AG09319 (cell line): ENCODE data around the gene ATP9A.

ENCODE experiments used
- DNase-seq: peaks from one replicate; pipeline ENCODE4 v3.0.0-alpha.2; 2010; ENCODE audit warnings: low read depth; ENCODE audit errors: extremely low read depth
- CTCF ChIP-seq: IDR thresholded peaks from 2 replicates; pipeline ENCODE4 v1.5.1; 2011; ENCODE audit warnings: low read depth, mild to moderate bottlenecking, inconsistent platforms, low read length, moderate library complexity

Gene ATP9A

GRCh38 chr20:51612896-51613295 is 155.3 kb downstream of the ATP9A start:
- no peak for TF ChIP-seq CTCF

GRCh38 chr20:51611625-51611890 is 156.6 kb downstream of the ATP9A start:
- DNase-seq, result no peak
- TF ChIP-seq CTCF, result no peak

More at GRCh38 chr20:51612896-51613295, 155.3 kb downstream of the ATP9A start:
- DNase-seq, result no peak

- TF ChIP-seq CTCF, result no peak
- no peak for DNase-seq
Observed at GRCh38 chr20:51610761-51611624, 157.2 kb downstream of the ATP9A start.

GRCh38 chr20:51610111-51610510 is 158.1 kb downstream of the ATP9A start:
- no peak for TF ChIP-seq CTCF
- no peak for DNase-seq

- no peak for TF ChIP-seq CTCF
- DNase-seq, result no peak
Observed at GRCh38 chr20:51609251-51609650, 158.9 kb downstream of the ATP9A start.

GRCh38 chr20:51608061-51608460 is 160.1 kb downstream of the ATP9A start:
- DNase-seq, result no peak
- TF ChIP-seq CTCF, result no peak

GRCh38 chr20:51607170-51607569 is 161.0 kb downstream of the ATP9A start:
- no peak for DNase-seq
- TF ChIP-seq CTCF, result no peak
